ENCODE measurements around the gene DSG3.

Gene DSG3

DNA sequence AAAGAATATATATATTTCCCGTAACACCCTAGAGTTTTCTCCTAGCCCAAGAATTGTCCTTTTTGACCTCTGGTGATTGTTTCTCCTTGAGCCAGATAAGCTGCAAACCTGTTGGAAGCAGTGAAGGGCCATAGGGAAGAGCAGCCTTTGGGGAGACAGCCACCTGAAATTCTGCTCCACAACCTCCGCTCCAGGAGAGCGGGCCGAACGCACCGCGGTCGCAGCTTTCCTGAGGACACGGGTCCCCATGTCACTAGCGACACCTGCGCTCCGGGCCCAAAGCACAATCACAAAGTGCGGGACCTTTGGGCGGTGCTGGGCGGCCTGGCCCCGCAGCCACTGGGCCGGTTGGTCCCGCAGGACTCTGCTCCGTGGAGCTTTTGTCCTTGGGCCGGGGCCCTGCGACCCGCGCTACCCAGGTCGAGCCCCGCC is 49.9 kb downstream of the DSG3 start:
- DNase-seq (ENCODE audit: low read depth), result no peak
- TF ChIP-seq CTCF (IDR thresholded peaks at IDR 0.05; ENCODE audit: insufficient read depth, low read depth, low read length, missing control alignments), result no peak
- peak overlapping the region; percentile 36 for H3K4me3 ChIP-seq (ENCODE audit: low read length)

- peak within 1 kb of the TSS; percentile 91 for H3K4me3 ChIP-seq (ENCODE audit: low read length)
- no peak for TF ChIP-seq CTCF (IDR thresholded peaks at IDR 0.05; ENCODE audit: insufficient read depth, low read depth, low read length, missing control alignments)
- peak; percentile 87 for DNase-seq (ENCODE audit: low read depth)
Measured at GRCh38 chr18:31497836-31498573, 50.5 kb downstream of the DSG3 start, which contains the start of gene DSG2. Gene DSG2 (plus strand): TSS chr18:31498177. CDS start chr18:31498252, 75 bp downstream.

- no peak for DNase-seq (ENCODE audit: low read depth)
- no peak for TF ChIP-seq CTCF (IDR thresholded peaks at IDR 0.05; ENCODE audit: insufficient read depth, low read depth, low read length, missing control alignments)
- peak overlapping the region; percentile 91 for H3K4me3 ChIP-seq (ENCODE audit: low read length)
Measured at GRCh38 chr18:31498574-31499524, 51.3 kb downstream of the DSG3 start.

DNA sequence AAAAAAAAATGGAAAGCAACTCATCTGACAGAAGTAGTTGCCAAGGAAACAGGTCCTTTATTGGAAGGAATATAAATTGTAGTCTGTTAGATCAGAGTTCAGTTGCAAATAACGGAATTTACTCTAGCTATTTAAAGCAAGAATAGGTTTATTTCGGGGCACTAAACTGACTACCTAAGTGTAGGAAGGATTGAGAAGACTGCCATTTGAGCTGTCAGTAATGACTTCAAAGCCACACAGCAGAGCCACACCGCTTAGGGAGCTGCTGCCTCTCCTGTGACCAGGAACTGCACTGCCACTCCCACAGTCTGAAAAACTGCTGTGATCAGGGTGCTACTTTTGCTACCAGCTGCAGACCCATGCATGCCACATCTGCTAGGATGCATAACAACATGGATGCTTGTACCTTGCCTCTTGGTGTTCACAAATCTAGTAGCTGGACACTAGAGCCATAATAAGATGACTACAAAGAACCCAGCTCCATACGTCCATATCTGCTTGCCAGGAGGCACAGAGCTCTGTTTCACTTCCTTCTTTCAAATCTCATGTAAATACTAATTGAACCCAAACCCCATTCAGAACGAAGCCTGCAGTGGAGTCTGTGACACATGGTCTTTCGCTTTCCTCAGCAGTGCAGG is 52.6 kb downstream of the DSG3 start:
- TF ChIP-seq CTCF (IDR thresholded peaks at IDR 0.05; ENCODE audit: insufficient read depth, low read depth, low read length, missing control alignments), result no peak
- H3K4me3 ChIP-seq (ENCODE audit: low read length), result no peak overlapping the region
- DNase-seq (ENCODE audit: low read depth), result no peak

- no peak for TF ChIP-seq CTCF (IDR thresholded peaks at IDR 0.05; ENCODE audit: insufficient read depth, low read depth, low read length, missing control alignments)
- DNase-seq (ENCODE audit: low read depth), result no peak
- no peak overlapping the region for H3K4me3 ChIP-seq (ENCODE audit: low read length)
Measured at GRCh38 chr18:31503011-31503410, 55.5 kb downstream of the DSG3 start.

DNA sequence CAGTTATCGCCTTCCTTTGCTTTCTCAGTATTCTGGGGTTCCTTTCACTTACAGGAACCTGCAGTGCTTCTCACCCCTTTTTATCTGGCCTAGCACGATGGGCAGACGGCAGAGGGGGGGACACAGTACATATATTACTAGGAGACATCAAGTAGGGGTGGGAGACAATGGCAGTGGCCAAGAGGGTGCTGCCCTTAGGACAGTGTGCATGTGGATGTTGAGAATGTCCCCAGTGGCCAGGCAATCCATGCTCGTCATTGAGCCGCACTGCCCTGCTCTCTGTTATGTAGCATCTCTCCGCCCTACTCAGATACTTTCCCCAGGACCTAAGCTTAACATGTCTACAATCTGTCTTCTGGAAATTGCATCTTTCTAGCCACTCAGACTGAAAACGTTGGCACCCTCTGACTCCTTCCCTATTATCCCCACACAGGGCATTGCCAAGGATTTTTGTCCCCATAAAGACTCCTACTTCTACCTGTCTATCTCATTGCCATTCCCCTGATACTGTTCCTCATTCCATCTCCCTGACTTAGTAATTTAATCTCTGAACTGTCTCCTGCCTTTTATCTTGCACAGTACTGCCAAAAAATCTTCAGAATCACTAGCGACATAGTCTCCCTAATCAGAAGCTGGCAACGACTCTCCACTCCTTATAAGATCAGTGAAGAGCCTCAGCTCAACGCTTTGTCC is 57.1 kb downstream of the DSG3 start:
- no peak for DNase-seq (ENCODE audit: low read depth)
- H3K4me3 ChIP-seq (ENCODE audit: low read length), result no peak overlapping the region
- TF ChIP-seq CTCF (IDR thresholded peaks at IDR 0.05; ENCODE audit: insufficient read depth, low read depth, low read length, missing control alignments), result no peak

Measured in epithelial cell of esophagus (primary cell).